SK-N-SH (cell line): Measurements from ENCODE around the gene DHRS1. TPM values are rescaled to one million over a fixed set of nuclear protein-coding genes. Genes with fewer than 3 reads are reported as not detected.

Source experiments
- CTCF ChIA-PET: fragments of 300-600, 350-600 bp; formaldehyde crosslinking; extraction: SDS; loops from one replicate; lab custom pipeline; 2021; lab: Yijun Ruan, JAX
- POLR2A ChIA-PET: fragments of 350-600 bp; sonication (Branson Sonifier 250); formaldehyde crosslinking; extraction: SDS; loops from one replicate; lab custom pipeline; 2020; ENCODE audit warnings: antibody characterized with exemption, inconsistent platforms; lab: Yijun Ruan, JAX
- DNase-seq: peaks from one replicate; pipeline ENCODE4 v3.0.0; 2012
- H2AFZ ChIP-seq: fragments of 200-600 bp; sonication (generic); 2 replicates; pipeline ENCODE4 v1.8.1; 2016; ENCODE audit warnings: antibody characterized with exemption, mild to moderate bottlenecking, low read depth
- H3F3A ChIP-seq: fragments of 200-600 bp; sonication (generic); replicated peaks from 2 replicates; pipeline ENCODE3; 2016; ENCODE audit warnings: antibody characterized with exemption, mild to moderate bottlenecking; ENCODE audit not compliant: insufficient read depth
- H3K27ac ChIP-seq, 2 experiments: fragments of 200-500 bp in 1 of 2; fragments of 200-600 bp in 1 of 2; sonication (Bioruptor generic) in 1 of 2; sonication (generic), shearing (Covaris generic) in 1 of 2; 2 replicates each; pipeline versions ENCODE4 v1.5.1 to v1.6.1; 2014 to 2016; ENCODE audit warnings: low read depth in 2 of 2, inconsistent platforms in 1 of 2, low read length in 1 of 2, mild to moderate bottlenecking in 1 of 2, mixed read lengths in 1 of 2
- H3K27me3 ChIP-seq: fragments of 200-600 bp; sonication (generic), shearing (Covaris generic); 2 replicates; pipeline ENCODE4 v1.6.1; 2016; ENCODE audit warnings: mixed run types; ENCODE audit not compliant: insufficient read depth
- H3K36me3 ChIP-seq, 2 experiments: fragments of 200-500 bp in 1 of 2; fragments of 200-600 bp in 1 of 2; sonication (Bioruptor generic) in 1 of 2; sonication (generic) in 1 of 2; replicated peaks in 1 of 2; 2 replicates each; pipeline versions ENCODE3 to v1.5.1; 2014 to 2016; ENCODE audit warnings: low read length in 1 of 2, mild to moderate bottlenecking in 1 of 2; ENCODE audit not compliant: insufficient read depth in 2 of 2, control insufficient read depth in 1 of 2
- H3K4me1 ChIP-seq, 2 experiments: fragments of 200-500 bp in 1 of 2; fragments of 200-600 bp in 1 of 2; sonication (Bioruptor generic) in 1 of 2; sonication (generic), shearing (Covaris generic) in 1 of 2; 2 replicates each; pipeline versions ENCODE4 v1.5.1 to v1.6.1; 2014 to 2016; ENCODE audit warnings: low read depth in 1 of 2, low read length in 1 of 2, mixed run types in 1 of 2; ENCODE audit not compliant: insufficient read depth in 2 of 2, control insufficient read depth in 1 of 2
- H3K4me2 ChIP-seq: fragments of 200-600 bp; sonication (generic), shearing (Covaris generic); 2 replicates; pipeline ENCODE4 v1.6.1; 2017; ENCODE audit warnings: mixed run types
- H3K4me3 ChIP-seq, 2 experiments: fragments of 200-500 bp in 1 of 2; fragments of 200-600 bp in 1 of 2; sonication (Bioruptor generic) in 1 of 2; sonication (generic), shearing (Covaris generic) in 1 of 2; 2 replicates each; pipeline versions ENCODE4 v1.5.1 to v1.8.1; 2014 to 2016; ENCODE audit warnings: low read depth in 2 of 2, inconsistent platforms in 1 of 2, low read length in 1 of 2, mild to moderate bottlenecking in 1 of 2, mixed read lengths in 1 of 2, moderate library complexity in 1 of 2
- H3K79me2 ChIP-seq: fragments of 200-600 bp; sonication (generic); 2 replicates; pipeline ENCODE4 v1.8.1; 2017; ENCODE audit warnings: mild to moderate bottlenecking; ENCODE audit not compliant: insufficient read depth
- H3K9ac ChIP-seq: fragments of 200-600 bp; sonication (generic); 2 replicates; pipeline ENCODE4 v1.6.1; 2017; ENCODE audit warnings: mixed run types
- H3K9me2 ChIP-seq: fragments of 200-600 bp; sonication (generic); 2 replicates; pipeline ENCODE4 v1.6.1; 2017; ENCODE audit warnings: mixed run types
- H3K9me3 ChIP-seq: fragments of 200-600 bp; sonication (generic); 2 replicates; pipeline ENCODE4 v1.6.1; 2017; ENCODE audit warnings: mixed run types, mild to moderate bottlenecking, moderate library complexity
- H4K20me1 ChIP-seq: fragments of 200-600 bp; sonication (generic); 2 replicates; pipeline ENCODE4 v1.6.1; 2017; ENCODE audit warnings: mild to moderate bottlenecking, mixed run types; ENCODE audit not compliant: insufficient read depth
- CHD2 ChIP-seq: fragments of 150-350 bp; IDR thresholded peaks from 2 replicates; pipeline ENCODE4 v1.6.1; 2018; ENCODE audit warnings: low read length; ENCODE audit not compliant: partially characterized antibody
- ELF1 ChIP-seq: IDR thresholded peaks from 2 replicates; pipeline ENCODE4 v1.4.0; 2012
- EP300 ChIP-seq, 2 experiments: IDR thresholded peaks; 2 replicates each; pipeline versions ENCODE4 v1.4.0 to v1.6.1; 2012; ENCODE audit warnings: borderline replicate concordance in 1 of 2, low read depth in 1 of 2, low read length in 1 of 2
- EZH2phosphoT487 ChIP-seq: fragments of 200-600 bp; sonication (generic); IDR thresholded peaks from 2 replicates; pipeline ENCODE4 v1.6.1; 2017; ENCODE audit warnings: low read depth, mixed run types, mild to moderate bottlenecking, antibody characterized with exemption, moderate library complexity, borderline replicate concordance
- FOSL2 ChIP-seq: IDR thresholded peaks from 2 replicates; pipeline ENCODE4 v1.4.0; 2012; ENCODE audit warnings: low read depth, mild to moderate bottlenecking, moderate library complexity, borderline replicate concordance
- FOXJ3 ChIP-seq: sonication (generic); formaldehyde crosslinking; IDR thresholded peaks from 2 replicates; pipeline ENCODE4 v1.5.1; 2020; ENCODE audit warnings: mild to moderate bottlenecking, missing genetic modification reagents
- FOXM1 ChIP-seq: IDR thresholded peaks from 2 replicates; pipeline ENCODE4 v1.4.0; 2012; ENCODE audit warnings: low read depth, mild to moderate bottlenecking
- GATA2 ChIP-seq: sonication (generic); formaldehyde crosslinking; IDR thresholded peaks from 2 replicates; pipeline ENCODE4 v1.5.0; 2020; ENCODE audit warnings: mild to moderate bottlenecking, missing genetic modification reagents
- JUND ChIP-seq: IDR thresholded peaks from 2 replicates; pipeline ENCODE4 v1.4.0; 2012
- MEF2A ChIP-seq: IDR thresholded peaks from 2 replicates; pipeline ENCODE4 v1.4.0; 2012; ENCODE audit warnings: low read depth, borderline replicate concordance
- MXI1 ChIP-seq: IDR thresholded peaks from 2 replicates; pipeline ENCODE4 v1.6.1; 2012; ENCODE audit warnings: mild to moderate bottlenecking, low read depth, low read length, improper control_type of control experiment
- NFIC ChIP-seq: IDR thresholded peaks from 2 replicates; pipeline ENCODE4 v1.4.0; 2012; ENCODE audit warnings: borderline replicate concordance
- NRF1 ChIP-seq: IDR thresholded peaks from 2 replicates; pipeline ENCODE4 v1.6.1; 2012; ENCODE audit warnings: low read depth, mild to moderate bottlenecking, low read length
- POLR2AphosphoS5 ChIP-seq: IDR thresholded peaks from 2 replicates; pipeline ENCODE4 v1.6.1; 2012; ENCODE audit warnings: low read depth, low read length
- RAD21 ChIP-seq: IDR thresholded peaks from 2 replicates; pipeline ENCODE4 v1.6.1; 2012; ENCODE audit warnings: mild to moderate bottlenecking, low read length
- RCOR1 ChIP-seq: fragments of 150-350 bp; IDR thresholded peaks from 2 replicates; pipeline ENCODE4 v1.6.1; 2017; ENCODE audit warnings: antibody characterized with exemption, low read length
- RFX5 ChIP-seq: IDR thresholded peaks from 2 replicates; pipeline ENCODE4 v1.6.1; 2012; ENCODE audit warnings: mild to moderate bottlenecking, improper control_type of control experiment, low read length
- RXRA ChIP-seq: IDR thresholded peaks from 2 replicates; pipeline ENCODE4 v1.4.0; 2012; ENCODE audit warnings: low read depth, mild to moderate bottlenecking, borderline replicate concordance
- SIN3A ChIP-seq: IDR thresholded peaks from 2 replicates; pipeline ENCODE4 v1.6.1; 2012; ENCODE audit warnings: low read depth, mild to moderate bottlenecking, low read length, moderate library complexity, borderline replicate concordance
- SMC3 ChIP-seq: IDR thresholded peaks from 2 replicates; pipeline ENCODE4 v1.6.1; 2012; ENCODE audit warnings: low read depth, low read length, improper control_type of control experiment
- TAF1 ChIP-seq: IDR thresholded peaks from 2 replicates; pipeline ENCODE4 v1.6.1; 2012; ENCODE audit warnings: low read depth, mild to moderate bottlenecking, low read length, moderate library complexity, borderline replicate concordance
- WGBS: methylation state at CpG from one replicate; pipeline ENCODE4 v1.1.6; 2017; ENCODE audit warnings: low lambda C conversion rate; 5-methylcytosine and 5-hydroxymethylcytosine counted together
- polyA plus RNA-seq, 3 experiments: library from polyadenylated mRNA; depleted of rRNA; stranded (reverse); fragments of >200 nt; gene quantifications; 2 replicates each; pipeline ENCODE4 v1.2.3, GENCODE V29; 2012
- TF ChIP-seq, protein P1 (sequence below): IDR thresholded peaks from 2 replicates; pipeline ENCODE4; 2012
- TF ChIP-seq, protein P2 (sequence below): fragments of 200-600 bp; sonication (generic); IDR thresholded peaks from 2 replicates; pipeline ENCODE4 v1.6.1; 2017; ENCODE audit warnings: antibody characterized with exemption, mild to moderate bottlenecking, moderate library complexity
- TF ChIP-seq, protein P3 (sequence below): fragments of 150-350 bp; IDR thresholded peaks from 2 replicates; pipeline ENCODE4 v1.6.1; 2017; ENCODE audit warnings: antibody characterized with exemption, low read length, low read depth, borderline replicate concordance
- TF ChIP-seq, protein P4 (sequence below): IDR thresholded peaks from 2 replicates; pipeline ENCODE4 v1.4.0; 2012; ENCODE audit warnings: low read depth

The DHRS1 gene
- polyA plus RNA-seq, 1 of the 3 experiments (the other 2 are of a cell fraction): 65.4 TPM

DNA sequence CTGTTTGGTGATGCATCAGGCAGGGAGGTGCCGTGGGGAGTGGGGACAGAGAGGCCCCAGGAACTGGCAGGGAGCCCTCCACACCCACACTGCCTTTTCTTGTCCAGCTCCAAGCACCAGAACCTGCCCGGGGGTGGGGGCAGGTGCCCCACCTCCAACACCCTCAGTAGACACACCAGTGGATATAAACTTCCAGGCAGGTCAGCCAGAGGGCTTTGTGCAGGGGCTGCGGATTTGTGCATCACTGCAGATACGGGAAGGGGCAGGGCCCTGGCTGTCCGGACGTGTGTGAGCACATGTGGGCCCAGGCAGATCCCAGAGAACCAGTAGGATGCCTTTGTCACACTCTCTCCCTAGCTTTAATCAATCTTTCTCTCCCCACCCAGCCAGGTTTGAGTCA lies 35.3 kb downstream of the DHRS1 start:
- Histone ChIP-seq H3K36me3 (peaks cover 0 to 29% of the 10 kb centered on the region in 2 experiments), H3K9me2 (no peaks in the 10 kb centered on the region), H3K9ac (no peak overlapping the region), H3F3A (no peaks in the 10 kb centered on the region), H3K79me2 (no peaks in the 10 kb centered on the region), H3K27ac (no peak overlapping the region), H3K4me2 (no peak overlapping the region), H4K20me1 (no peaks in the 10 kb centered on the region), H3K4me3 (no peak overlapping the region), H2AFZ (no peak overlapping the region), H3K9me3 (no peaks in the 10 kb centered on the region), H3K4me1 (no peaks in the 10 kb centered on the region), H3K27me3 (no peaks in the 10 kb centered on the region)
- 83% methylated on average over 2 of the region's 6 CpGs for WGBS
- POLR2A ChIA-PET: no interaction called here
- DNase-seq: no peak
- CTCF ChIA-PET: interaction anchor here (2.7 to 3.7 kb wide), 2 partner anchors 22 to 33 kb away, joined by 9 to 20 read pairs; partner anchors contain the start of gene TINF2
- TF ChIP-seq FOXM1 (no peak), EP300 (IDR thresholded peaks at IDR 0.05; ENCODE audit: borderline replicate concordance in 1 of 2, low read depth in 1 of 2, low read length in 1 of 2) (no peak), ELF1 (no peak), POLR2AphosphoS5 (no peak), EZH2phosphoT487 (no peak), RXRA (no peak), SIN3A (no peak), JUND (no peak), SMC3 (no peak), RCOR1 (no peak), NFIC (no peak), RAD21 (no peak), GATA2 (CRISPR knock-in tag) (no peak), TAF1 (no peak), MXI1 (no peak), FOXJ3 (no peak)
- TF ChIP-seq, protein P1, sequence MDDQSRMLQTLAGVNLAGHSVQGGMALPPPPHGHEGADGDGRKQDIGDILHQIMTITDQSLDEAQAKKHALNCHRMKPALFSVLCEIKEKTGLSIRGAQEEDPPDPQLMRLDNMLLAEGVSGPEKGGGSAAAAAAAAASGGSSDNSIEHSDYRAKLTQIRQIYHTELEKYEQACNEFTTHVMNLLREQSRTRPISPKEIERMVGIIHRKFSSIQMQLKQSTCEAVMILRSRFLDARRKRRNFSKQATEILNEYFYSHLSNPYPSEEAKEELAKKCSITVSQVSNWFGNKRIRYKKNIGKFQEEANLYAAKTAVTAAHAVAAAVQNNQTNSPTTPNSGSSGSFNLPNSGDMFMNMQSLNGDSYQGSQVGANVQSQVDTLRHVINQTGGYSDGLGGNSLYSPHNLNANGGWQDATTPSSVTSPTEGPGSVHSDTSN: no peak

DNA sequence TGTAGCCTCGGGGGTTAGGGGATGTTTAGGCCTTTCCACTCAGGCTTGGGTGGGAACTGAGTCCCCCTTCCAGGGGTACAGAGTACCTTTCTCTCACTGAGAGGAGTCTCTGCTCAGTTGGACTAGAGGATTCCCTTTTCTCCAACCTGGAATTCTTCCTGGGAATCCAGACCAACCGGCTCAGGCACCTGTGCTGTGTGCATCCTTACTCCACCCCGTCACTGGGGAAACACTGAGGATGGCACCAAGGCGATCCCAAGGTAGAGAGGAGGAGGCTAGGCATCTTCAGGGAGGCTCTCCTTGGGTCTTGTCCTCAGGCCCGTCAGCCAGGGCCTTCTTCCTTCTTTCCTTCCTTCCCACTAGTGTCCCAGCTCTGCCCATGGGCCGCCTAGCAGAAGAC lies 35.7 kb downstream of the DHRS1 start:
- no peak for DNase-seq
- H3K27ac ChIP-seq: no peak overlapping the region
- H3K36me3 ChIP-seq: peaks cover 0 to 25% of the 10 kb centered on the region in 2 experiments
- no peak overlapping the region for H3K4me2 ChIP-seq
- H3K27me3 ChIP-seq: no peaks in the 10 kb centered on the region
- no peaks in the 10 kb centered on the region for H3K9me2 ChIP-seq
- ChIA-PET CTCF (interaction anchor here (0.6 to 3.7 kb wide), 4 partner anchors 16 to 74 kb away, joined by 3 to 20 read pairs (median 6); partner anchors contain the start of gene TINF2), POLR2A (no interaction called here)
- H3K9me3 ChIP-seq: no peaks in the 10 kb centered on the region
- 66% methylated on average over 6 of the region's 6 CpGs for WGBS
- H3K79me2 ChIP-seq: no peaks in the 10 kb centered on the region
- no peak overlapping the region for H3K4me3 ChIP-seq
- no peaks in the 10 kb centered on the region for H4K20me1 ChIP-seq
- H3K9ac ChIP-seq: no peak overlapping the region
- H3F3A ChIP-seq: no peaks in the 10 kb centered on the region
- peaks cover 0 to 2% of the 10 kb centered on the region in 2 experiments; a peak in 1 of 4 replicates for H3K4me1 ChIP-seq
- H2AFZ ChIP-seq: no peak overlapping the region
- TF ChIP-seq NRF1 (no peak), JUND (no peak), FOSL2 (no peak), ELF1 (no peak), FOXJ3 (no peak), RFX5 (no peak), SMC3 (no peak), EP300 (IDR thresholded peaks at IDR 0.05; ENCODE audit: borderline replicate concordance in 1 of 2, low read depth in 1 of 2, low read length in 1 of 2) (no peak), MEF2A (no peak), POLR2AphosphoS5 (no peak), TAF1 (no peak), CHD2 (no peak)
- TF ChIP-seq, protein P2, sequence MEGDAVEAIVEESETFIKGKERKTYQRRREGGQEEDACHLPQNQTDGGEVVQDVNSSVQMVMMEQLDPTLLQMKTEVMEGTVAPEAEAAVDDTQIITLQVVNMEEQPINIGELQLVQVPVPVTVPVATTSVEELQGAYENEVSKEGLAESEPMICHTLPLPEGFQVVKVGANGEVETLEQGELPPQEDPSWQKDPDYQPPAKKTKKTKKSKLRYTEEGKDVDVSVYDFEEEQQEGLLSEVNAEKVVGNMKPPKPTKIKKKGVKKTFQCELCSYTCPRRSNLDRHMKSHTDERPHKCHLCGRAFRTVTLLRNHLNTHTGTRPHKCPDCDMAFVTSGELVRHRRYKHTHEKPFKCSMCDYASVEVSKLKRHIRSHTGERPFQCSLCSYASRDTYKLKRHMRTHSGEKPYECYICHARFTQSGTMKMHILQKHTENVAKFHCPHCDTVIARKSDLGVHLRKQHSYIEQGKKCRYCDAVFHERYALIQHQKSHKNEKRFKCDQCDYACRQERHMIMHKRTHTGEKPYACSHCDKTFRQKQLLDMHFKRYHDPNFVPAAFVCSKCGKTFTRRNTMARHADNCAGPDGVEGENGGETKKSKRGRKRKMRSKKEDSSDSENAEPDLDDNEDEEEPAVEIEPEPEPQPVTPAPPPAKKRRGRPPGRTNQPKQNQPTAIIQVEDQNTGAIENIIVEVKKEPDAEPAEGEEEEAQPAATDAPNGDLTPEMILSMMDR: no peak
- TF ChIP-seq, protein P3, sequence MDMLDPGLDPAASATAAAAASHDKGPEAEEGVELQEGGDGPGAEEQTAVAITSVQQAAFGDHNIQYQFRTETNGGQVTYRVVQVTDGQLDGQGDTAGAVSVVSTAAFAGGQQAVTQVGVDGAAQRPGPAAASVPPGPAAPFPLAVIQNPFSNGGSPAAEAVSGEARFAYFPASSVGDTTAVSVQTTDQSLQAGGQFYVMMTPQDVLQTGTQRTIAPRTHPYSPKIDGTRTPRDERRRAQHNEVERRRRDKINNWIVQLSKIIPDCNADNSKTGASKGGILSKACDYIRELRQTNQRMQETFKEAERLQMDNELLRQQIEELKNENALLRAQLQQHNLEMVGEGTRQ: no peak
- TF ChIP-seq, protein P4, sequence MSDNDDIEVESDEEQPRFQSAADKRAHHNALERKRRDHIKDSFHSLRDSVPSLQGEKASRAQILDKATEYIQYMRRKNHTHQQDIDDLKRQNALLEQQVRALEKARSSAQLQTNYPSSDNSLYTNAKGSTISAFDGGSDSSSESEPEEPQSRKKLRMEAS: no peak
